ENCODE data around the gene IGF2BP1. TPM values are rescaled to one million over a fixed set of nuclear protein-coding genes. Genes with fewer than 3 reads are reported as not detected.

Gene IGF2BP1
- total RNA-seq, 1 experiment from 2014 or later: 434 TPM

- Mint-ChIP-seq H3K27me3 (ENCODE audit: low read depth) (no peaks in the 10 kb centered on the region), H3K4me1 (peaks cover 30 to 40% of the 10 kb centered on the region in 2 experiments), H3K27ac (peak overlapping the region in 1 of 3 experiments; percentile 77; a peak in 2 of 7 replicates), H3K36me3 (ENCODE audit: insufficient read depth in 1 of 3, low read depth in 3 of 3) (peaks cover 49 to 90% (median 89%) of the 10 kb centered on the region in 3 experiments), H3K4me3 (no peak overlapping the region), H3K9me3 (no peaks in the 10 kb centered on the region)
- Histone ChIP-seq H2BK5ac (ENCODE audit: insufficient read length, low read length) (no peak overlapping the region), H2AK5ac (ENCODE audit: insufficient read length, low read length) (no peak overlapping the region), H2BK20ac (ENCODE audit: low read depth, low read length, poor library complexity, severe bottlenecking) (no peak overlapping the region), H3K79me2 (ENCODE audit: insufficient read depth, low read length) (peaks cover 12% of the 10 kb centered on the region), H3K27ac (ENCODE audit: insufficient read length, low read depth, low read length) (no peak overlapping the region), H3K4ac (ENCODE audit: low read depth, low read length) (no peak overlapping the region), H2BK120ac (ENCODE audit: low read depth, low read length, poor library complexity, severe bottlenecking) (no peak overlapping the region), H3K23me2 (ENCODE audit: insufficient read length, low read depth, low read length, poor library complexity, severe bottlenecking) (no peaks in the 10 kb centered on the region), H4K8ac (replicated peaks; ENCODE audit: insufficient read length, low read depth, low read length) (no peak overlapping the region), H2BK12ac (ENCODE audit: insufficient read length, low read depth, low read length) (no peak overlapping the region), H4K5ac (ENCODE audit: insufficient read length, low read depth, low read length) (no peak overlapping the region), H3K14ac (ENCODE audit: insufficient read depth, low read length) (no peak overlapping the region), H3K4me1 (ENCODE audit: insufficient read depth, low read length) (peaks cover 7% of the 10 kb centered on the region), H3K9me3 (ENCODE audit: control insufficient read depth, low read depth, low read length) (no peaks in the 10 kb centered on the region), H3K56ac (ENCODE audit: insufficient read length, low read depth, low read length) (no peak overlapping the region), H4K91ac (ENCODE audit: insufficient read length, low read depth, low read length) (no peak overlapping the region), H3T11ph (ENCODE audit: low read length) (no peak overlapping the region), H3K9ac (ENCODE audit: extremely low read depth, insufficient read length, low read length) (no peak overlapping the region), H2AFZ (ENCODE audit: low read length) (no peak overlapping the region), H3K18ac (ENCODE audit: insufficient read length, low read depth, low read length) (no peak overlapping the region), H2BK15ac (ENCODE audit: low read depth, low read length) (no peak overlapping the region), H3K23ac (ENCODE audit: insufficient read length, low read depth, low read length) (no peak overlapping the region), H3K27me3 (ENCODE audit: insufficient read depth, low read length) (no peaks in the 10 kb centered on the region), H3K79me1 (ENCODE audit: insufficient read depth, low read depth, low read length, poor library complexity, severe bottlenecking) (peaks cover 14% of the 10 kb centered on the region), H3K4me2 (ENCODE audit: insufficient read depth, insufficient read length, low read length) (no peak overlapping the region), H4K20me1 (ENCODE audit: control insufficient read depth, insufficient read depth, insufficient read length) (no peaks in the 10 kb centered on the region)
- DNase-seq: no peak
- WGBS (ENCODE audit: extremely low coverage, insufficient read length, low lambda C conversion rate): no CpG with 5 or more reads among the region's 1 CpG
- no peak for TF ChIP-seq CTCF (conservative IDR thresholded peaks at IDR 0.05)
These were observed 31.1 kb downstream of the IGF2BP1 start for GRCh38 chr17:49028271-49028670.

All from H9 (cell line).